A549 (cell line): ENCODE measurements around the gene SLFN12L. TPM values are rescaled to one million over a fixed set of nuclear protein-coding genes. Genes with fewer than 3 reads are reported as not detected.

Experiments
- ATAC-seq, 2 experiments: fragments of 200-7000 bp in 1 of 2; fragments of >200 bp in 1 of 2; cut with Nextera tagmentation in 1 of 2; cut with Tn5 transposase in 1 of 2; 3 replicates each; pipeline versions ENCODE4 v1.8.0 to v1.9.1; 2018 to 2020; ENCODE audit warnings: mild to moderate bottlenecking in 1 of 2, moderate library complexity in 1 of 2
- CTCF ChIA-PET: fragments of 300-600 bp; sonication (Branson Sonifier 250); formaldehyde crosslinking; extraction: SDS; loops from one replicate; lab custom pipeline; 2021; ENCODE audit warnings: antibody characterized with exemption, inconsistent platforms; lab: Yijun Ruan, JAX
- POLR2A ChIA-PET: fragments of 350-600 bp; formaldehyde crosslinking; extraction: SDS; loops from one replicate; lab custom pipeline; 2021; ENCODE audit warnings: antibody characterized with exemption, inconsistent platforms; lab: Yijun Ruan, JAX
- DNase-seq, 2 experiments: peaks; one replicate each; pipeline versions ENCODE4 v3.0.0 to v3.0.0-alpha.2; 2011 to 2016; ENCODE audit warnings: low read depth in 1 of 2, low spot score in 1 of 2
- FAIRE-seq: peaks from 2 replicates; lab custom pipeline; 2011; peaks lifted over from hg19 to GRCh38; lab: Jason Lieb, UNC
- H3K27ac ChIP-seq, 2 experiments: fragments of >200 bp; sonication (Bioruptor Twin); formaldehyde crosslinking; 3 replicates each; pipeline ENCODE4 v1.5.1; 2016 to 2017
- H3K4me1 ChIP-seq: fragments of >200 bp; sonication (Bioruptor Twin); formaldehyde crosslinking; 3 replicates; pipeline ENCODE4 v1.6.1; 2016
- H3K4me2 ChIP-seq: fragments of >200 bp; sonication (Bioruptor Twin); formaldehyde crosslinking; 3 replicates; pipeline ENCODE4 v1.6.1; 2016
- H3K4me3 ChIP-seq: fragments of >200 bp; sonication (Bioruptor Twin); formaldehyde crosslinking; 3 replicates; pipeline ENCODE4 v1.5.1; 2016
- H3K9me3 ChIP-seq: fragments of >200 bp; sonication (Bioruptor Twin); formaldehyde crosslinking; 3 replicates; pipeline ENCODE4 v1.6.1; 2016
- CBX8 ChIP-seq: fragments of 200-600 bp; sonication (generic); IDR thresholded peaks from 2 replicates; pipeline ENCODE4 v1.6.1; 2016
- FOSL2 ChIP-seq, 2 experiments: fragments of 450-650 bp in 1 of 2; fragments of >200 bp in 1 of 2; sonication (Bioruptor Twin) in 1 of 2; formaldehyde crosslinking; IDR thresholded peaks; 2 replicates each; pipeline versions ENCODE4 v1.5.0 to v1.6.1; 2016 to 2020; ENCODE audit warnings: mild to moderate bottlenecking in 1 of 2, moderate library complexity in 1 of 2
- HDAC2 ChIP-seq: fragments of 200-600 bp; sonication (generic); IDR thresholded peaks from 2 replicates; pipeline ENCODE4 v1.6.1; 2016
- HEYL ChIP-seq: fragments of 250-450 bp; sonication (Bioruptor Pico); IDR thresholded peaks from 2 replicates; pipeline ENCODE4 v1.8.0; 2021; ENCODE audit warnings: mild to moderate bottlenecking, moderate library complexity
- HOXA7 ChIP-seq: fragments of 250-450 bp; sonication (Bioruptor Pico); IDR thresholded peaks from 2 replicates; pipeline ENCODE4 v1.5.0; 2020; ENCODE audit warnings: mild to moderate bottlenecking, moderate library complexity
- HOXB5 ChIP-seq: fragments of 250-450 bp; sonication (Bioruptor Pico); IDR thresholded peaks from 2 replicates; pipeline ENCODE4 v1.5.0; 2020; ENCODE audit warnings: mild to moderate bottlenecking, moderate library complexity
- JUN ChIP-seq, 2 experiments: fragments of >200 bp; sonication (Bioruptor Twin); formaldehyde crosslinking; IDR thresholded peaks; 2 replicates in 1 of 2; 3 replicates in 1 of 2; pipeline ENCODE4 v1.6.1; 2016 to 2017
- NFE2L2 ChIP-seq: fragments of 150-350 bp; conservative IDR thresholded peaks from 2 replicates; pipeline ENCODE4 v1.6.1; 2014; ENCODE audit warnings: low read length
- POLR2A ChIP-seq: IDR thresholded peaks from 2 replicates; pipeline ENCODE4 v1.6.1; 2012; ENCODE audit warnings: mild to moderate bottlenecking, low read length
- RAD21 ChIP-seq, 2 experiments: fragments of >200 bp in 1 of 2; sonication (Bioruptor Twin) in 1 of 2; formaldehyde crosslinking in 1 of 2; IDR thresholded peaks in 1 of 2; conservative IDR thresholded peaks in 1 of 2; 2 replicates in 1 of 2; 3 replicates in 1 of 2; pipeline ENCODE4 v1.6.1; 2012 to 2018; ENCODE audit warnings: inconsistent platforms in 1 of 2
- RARB ChIP-seq: fragments of 250-450 bp; sonication (Bioruptor Pico); IDR thresholded peaks from 2 replicates; pipeline ENCODE4 v1.8.0; 2021; ENCODE audit warnings: mild to moderate bottlenecking, moderate library complexity
- TFCP2L1 ChIP-seq: fragments of 250-450 bp; sonication (Bioruptor Pico); IDR thresholded peaks from 2 replicates; pipeline ENCODE4 v1.5.0; 2021; ENCODE audit warnings: mild to moderate bottlenecking
- ZC3H11A ChIP-seq: fragments of 450-650 bp; IDR thresholded peaks from 2 replicates; pipeline ENCODE4 v1.6.1; 2014; ENCODE audit warnings: antibody characterized with exemption, mild to moderate bottlenecking
- ZFP36 ChIP-seq: fragments of 450-650 bp; IDR thresholded peaks from 2 replicates; pipeline ENCODE4 v1.6.1; 2014; ENCODE audit warnings: borderline replicate concordance; ENCODE audit not compliant: partially characterized antibody
- ZSCAN20 ChIP-seq: fragments of 250-450 bp; sonication (Bioruptor Pico); IDR thresholded peaks from 2 replicates; pipeline ENCODE4 v1.8.0; 2022; ENCODE audit warnings: mild to moderate bottlenecking, moderate library complexity
- WGBS: methylation state at CpG from one replicate; pipeline ENCODE4 v1.1.6; 2017; ENCODE audit errors: missing lambda C conversion rate; 5-methylcytosine and 5-hydroxymethylcytosine counted together
- polyA plus RNA-seq, 4 experiments: library from polyadenylated mRNA; depleted of rRNA in 3 of 4; stranded (reverse); fragments of >200 nt; fragmentation: RNase III in 1 of 4; extraction: RNeasy Plus Mini Kit Qiagen cat#74134 plus additional on column Dnase treatment in 1 of 4; gene quantifications; 2 replicates in 3 of 4; 3 replicates in 1 of 4; pipeline ENCODE4 v1.2.3, GENCODE V29; 2011 to 2017
- TF ChIP-seq, protein P1 (sequence below): fragments of >200 bp; sonication (Bioruptor Twin); formaldehyde crosslinking; IDR thresholded peaks from 2 replicates; pipeline ENCODE4 v1.6.1; 2016
- TF ChIP-seq, protein P2 (sequence below): fragments of 250-450 bp; sonication (Bioruptor Pico); IDR thresholded peaks from 2 replicates; pipeline ENCODE4 v1.5.0; 2021; ENCODE audit warnings: mild to moderate bottlenecking, moderate library complexity, borderline replicate concordance
- TF ChIP-seq, protein P3 (sequence below): IDR thresholded peaks from 2 replicates; pipeline ENCODE4 v1.6.1; 2012; ENCODE audit warnings: low read depth, borderline replicate concordance
- TF ChIP-seq, protein P4 (sequence below): IDR thresholded peaks from 2 replicates; pipeline ENCODE4 v1.6.1; 2012
- TF ChIP-seq, protein P5 (sequence below): IDR thresholded peaks from 2 replicates; pipeline ENCODE4 v1.6.1; 2012

The SLFN12L gene
- polyA plus RNA-seq, 2 of the 4 experiments (the other 2 are of a cell fraction): not detected

DNA sequence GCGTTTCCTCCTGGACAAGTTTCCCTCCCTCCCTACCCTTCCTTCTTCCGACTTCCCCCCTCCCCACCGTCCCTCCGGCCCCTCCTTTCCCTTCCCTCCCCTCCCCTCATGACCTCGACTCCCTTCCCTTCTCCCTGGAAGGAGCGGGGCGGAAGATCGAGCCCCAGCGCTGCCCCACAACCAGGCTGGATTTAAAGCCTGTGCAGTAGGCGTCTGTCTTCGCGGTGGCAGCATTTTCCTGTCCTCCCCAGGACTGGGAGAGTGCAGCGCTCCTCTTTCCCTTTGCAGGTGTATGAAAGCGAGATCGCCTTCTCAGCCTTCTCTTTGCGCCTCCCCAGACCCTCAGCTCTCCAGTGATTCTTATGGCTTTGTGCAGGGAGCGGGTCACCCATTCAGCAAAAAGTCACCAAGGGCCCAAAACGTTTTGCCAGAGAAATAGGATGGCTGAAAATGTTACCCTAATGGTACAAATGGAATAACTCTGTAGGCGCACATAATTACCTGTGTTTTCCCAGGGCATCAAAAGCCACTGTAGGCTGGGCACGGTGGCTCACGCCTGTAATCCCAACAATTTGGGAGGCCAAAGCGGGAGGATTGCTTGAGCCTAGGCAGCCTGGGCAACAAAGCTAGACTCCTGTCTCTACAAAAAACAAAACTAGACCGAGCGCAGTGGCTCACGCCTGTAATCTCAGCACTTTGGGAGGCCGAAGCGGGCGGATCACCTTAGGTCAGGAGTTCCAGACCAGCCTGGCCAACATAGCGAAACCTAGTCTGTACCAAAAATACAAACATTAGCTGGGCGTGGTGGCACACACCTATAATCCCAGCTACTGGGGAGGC, 40.8 kb downstream of the SLFN12L start:
- H3K4me2 ChIP-seq: no peak overlapping the region
- no peaks in the 10 kb centered on the region for H3K9me3 ChIP-seq
- DNase-seq (no peak), ATAC-seq (no peak), FAIRE-seq (no peak)
- H3K4me3 ChIP-seq: no peak overlapping the region
- POLR2A ChIA-PET: no interaction called here
- no peak overlapping the region for H3K27ac ChIP-seq
- CTCF ChIA-PET: no interaction called here
- TF ChIP-seq, protein P1, sequence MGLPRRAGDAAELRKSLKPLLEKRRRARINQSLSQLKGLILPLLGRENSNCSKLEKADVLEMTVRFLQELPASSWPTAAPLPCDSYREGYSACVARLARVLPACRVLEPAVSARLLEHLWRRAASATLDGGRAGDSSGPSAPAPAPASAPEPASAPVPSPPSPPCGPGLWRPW: no peak
- TF ChIP-seq ZFP36 (no peak), HEYL (CRISPR knock-in tag) (no peak), FOSL2 (IDR thresholded peaks at IDR 0.05) (no peak), FOSL2 (CRISPR knock-in tag; IDR thresholded peaks at IDR 0.05) (no peak), RAD21 (conservative IDR thresholded peaks at IDR 0.05 in 1 of 2, IDR thresholded peaks at IDR 0.05 in 1 of 2) (no peak), HOXB5 (CRISPR knock-in tag) (no peak), HDAC2 (no peak), POLR2A (no peak), ZSCAN20 (CRISPR knock-in tag) (no peak), NFE2L2 (no peak), TFCP2L1 (CRISPR knock-in tag) (no peak), CBX8 (no peak), JUN (IDR thresholded peaks at IDR 0.05) (no peak), RARB (CRISPR knock-in tag) (no peak)
- TF ChIP-seq, protein P2, sequence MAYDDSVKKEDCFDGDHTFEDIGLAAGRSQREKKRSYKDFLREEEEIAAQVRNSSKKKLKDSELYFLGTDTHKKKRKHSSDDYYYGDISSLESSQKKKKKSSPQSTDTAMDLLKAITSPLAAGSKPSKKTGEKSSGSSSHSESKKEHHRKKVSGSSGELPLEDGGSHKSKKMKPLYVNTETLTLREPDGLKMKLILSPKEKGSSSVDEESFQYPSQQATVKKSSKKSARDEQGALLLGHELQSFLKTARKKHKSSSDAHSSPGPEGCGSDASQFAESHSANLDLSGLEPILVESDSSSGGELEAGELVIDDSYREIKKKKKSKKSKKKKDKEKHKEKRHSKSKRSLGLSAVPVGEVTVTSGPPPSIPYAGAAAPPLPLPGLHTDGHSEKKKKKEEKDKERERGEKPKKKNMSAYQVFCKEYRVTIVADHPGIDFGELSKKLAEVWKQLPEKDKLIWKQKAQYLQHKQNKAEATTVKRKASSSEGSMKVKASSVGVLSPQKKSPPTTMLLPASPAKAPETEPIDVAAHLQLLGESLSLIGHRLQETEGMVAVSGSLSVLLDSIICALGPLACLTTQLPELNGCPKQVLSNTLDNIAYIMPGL (CRISPR knock-in tag): no peak
- TF ChIP-seq, protein P3, sequence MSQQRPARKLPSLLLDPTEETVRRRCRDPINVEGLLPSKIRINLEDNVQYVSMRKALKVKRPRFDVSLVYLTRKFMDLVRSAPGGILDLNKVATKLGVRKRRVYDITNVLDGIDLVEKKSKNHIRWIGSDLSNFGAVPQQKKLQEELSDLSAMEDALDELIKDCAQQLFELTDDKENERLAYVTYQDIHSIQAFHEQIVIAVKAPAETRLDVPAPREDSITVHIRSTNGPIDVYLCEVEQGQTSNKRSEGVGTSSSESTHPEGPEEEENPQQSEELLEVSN: no peak
- TF ChIP-seq, all 56 proteins: peak for 0
- no peaks in the 10 kb centered on the region for H3K4me1 ChIP-seq
- 70% methylated on average over 28 of the region's 30 CpGs for WGBS

DNA sequence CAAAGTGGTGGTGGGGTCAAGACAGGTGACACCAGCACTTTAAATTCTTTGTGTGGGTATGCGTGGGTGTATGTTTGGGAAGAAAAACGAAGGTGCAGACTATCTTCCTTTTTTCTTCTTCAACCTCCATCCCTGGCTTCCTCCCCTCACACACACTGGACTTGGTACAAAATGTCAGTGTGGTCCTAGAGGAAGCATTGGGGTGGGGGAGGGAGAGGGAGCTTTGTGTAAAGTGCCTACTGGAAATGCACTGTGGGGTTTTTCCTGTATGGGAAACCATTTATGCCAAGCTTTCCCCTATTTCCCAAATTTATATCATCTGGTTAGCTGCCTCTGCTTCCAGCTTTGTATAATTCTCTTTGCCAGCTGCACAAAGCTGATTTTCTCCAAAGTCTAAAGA, 44.4 kb downstream of the SLFN12L start:
- FAIRE-seq (no peak), ATAC-seq (no peak), DNase-seq (no peak)
- Histone ChIP-seq H3K27ac (no peak overlapping the region), H3K9me3 (peaks cover 5% of the 10 kb centered on the region; the same call in 2 of the 3 replicates), H3K4me1 (peaks cover 2% of the 10 kb centered on the region), H3K4me2 (no peak overlapping the region), H3K4me3 (no peak overlapping the region)
- POLR2A ChIA-PET: no interaction called here
- CTCF ChIA-PET: no interaction called here
- TF ChIP-seq HOXA7 (CRISPR knock-in tag) (no peak), HOXB5 (CRISPR knock-in tag) (no peak)
- TF ChIP-seq, protein P4, sequence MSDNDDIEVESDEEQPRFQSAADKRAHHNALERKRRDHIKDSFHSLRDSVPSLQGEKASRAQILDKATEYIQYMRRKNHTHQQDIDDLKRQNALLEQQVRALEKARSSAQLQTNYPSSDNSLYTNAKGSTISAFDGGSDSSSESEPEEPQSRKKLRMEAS: no peak
- TF ChIP-seq, protein P5, sequence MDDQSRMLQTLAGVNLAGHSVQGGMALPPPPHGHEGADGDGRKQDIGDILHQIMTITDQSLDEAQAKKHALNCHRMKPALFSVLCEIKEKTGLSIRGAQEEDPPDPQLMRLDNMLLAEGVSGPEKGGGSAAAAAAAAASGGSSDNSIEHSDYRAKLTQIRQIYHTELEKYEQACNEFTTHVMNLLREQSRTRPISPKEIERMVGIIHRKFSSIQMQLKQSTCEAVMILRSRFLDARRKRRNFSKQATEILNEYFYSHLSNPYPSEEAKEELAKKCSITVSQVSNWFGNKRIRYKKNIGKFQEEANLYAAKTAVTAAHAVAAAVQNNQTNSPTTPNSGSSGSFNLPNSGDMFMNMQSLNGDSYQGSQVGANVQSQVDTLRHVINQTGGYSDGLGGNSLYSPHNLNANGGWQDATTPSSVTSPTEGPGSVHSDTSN: no peak
- 3% methylated on average over 2 of the region's 2 CpGs for WGBS

DNA sequence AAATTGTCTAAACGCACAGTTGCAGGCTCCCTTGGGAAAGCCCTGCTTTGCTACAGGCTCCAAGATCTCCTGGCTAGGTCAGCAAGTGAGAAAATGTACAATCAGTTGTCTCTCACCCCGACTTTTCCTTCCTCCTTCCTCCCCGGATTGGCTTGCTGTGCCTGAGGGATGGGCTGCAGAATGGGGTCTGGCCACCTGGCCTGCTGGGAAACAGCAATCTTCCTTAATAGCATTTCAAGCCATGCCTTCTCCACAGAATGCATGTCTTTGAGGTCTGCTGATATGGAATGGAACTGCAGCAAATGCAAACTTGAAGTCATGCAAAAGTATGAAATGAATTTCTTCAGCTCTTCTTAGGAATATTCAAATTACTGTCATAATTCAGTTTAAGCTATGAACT, 46.1 kb downstream of the SLFN12L start:
- DNase-seq: no peak
- POLR2A ChIA-PET: no interaction called here
- Histone ChIP-seq H3K27ac (no peak overlapping the region), H3K4me3 (no peak overlapping the region), H3K4me1 (peaks cover 4% of the 10 kb centered on the region)
- ATAC-seq: no peak
- no peak for TF ChIP-seq NFE2L2
- no peak for TF ChIP-seq ZC3H11A
- TF ChIP-seq, all 56 proteins: peak for 0
- H3K4me2 ChIP-seq: no peak overlapping the region
- CTCF ChIA-PET: interaction anchor here (1.7 kb wide), 1 partner anchor 43 kb away, joined by 4 read pairs; no protein-coding TSS in a partner anchor
- FAIRE-seq: no peak
- WGBS: 13% methylated on average over 3 of the region's 3 CpGs
- peaks cover 7% of the 10 kb centered on the region; the same call in 2 of the 3 replicates for H3K9me3 ChIP-seq
